Progenitor cell of endocrine pancreas (in vitro differentiated cells): ENCODE data around the gene SIGLEC9. TPM values are rescaled to one million over a fixed set of nuclear protein-coding genes. Genes with fewer than 3 reads are reported as not detected.
A peak's percentile ranks its signal among the peaks of the same experiment; 100 is the strongest.

Experiments
- DNase-seq: peaks from one replicate; pipeline ENCODE4 v3.0.0; 2021; ENCODE audit warnings: low spot score; ENCODE audit not compliant: unreplicated experiment
- H3K27ac Mint-ChIP-seq: 2 replicates; pipeline ENCODE4 v1.8.0; 2021; ENCODE audit warnings: mild to moderate bottlenecking, moderate library complexity, mixed read lengths
- H3K27me3 Mint-ChIP-seq: 2 replicates; pipeline ENCODE4 v1.8.0; 2021; ENCODE audit warnings: mixed read lengths
- H3K36me3 Mint-ChIP-seq: 2 replicates; pipeline ENCODE4 v1.8.0; 2022; ENCODE audit warnings: mixed read lengths; ENCODE audit not compliant: insufficient read depth
- H3K4me1 Mint-ChIP-seq: 2 replicates; pipeline ENCODE4 v1.8.0; 2021; ENCODE audit warnings: low read depth, mixed read lengths
- H3K4me3 Mint-ChIP-seq: 2 replicates; pipeline ENCODE4 v1.8.0; 2021; ENCODE audit warnings: low read depth, mild to moderate bottlenecking, moderate library complexity, mixed read lengths
- H3K9me3 Mint-ChIP-seq: 2 replicates; pipeline ENCODE4 v1.8.0; 2021; ENCODE audit warnings: low read depth, mixed read lengths
- CTCF ChIP-seq: fragments of 200-600 bp; sonication (generic); IDR thresholded peaks from one replicate; pipeline ENCODE4 v1.5.0; 2021; ENCODE audit warnings: antibody characterized with exemption, mild to moderate bottlenecking; ENCODE audit not compliant: unreplicated experiment
- total RNA-seq: library from RNA; stranded (reverse); gene quantifications from 2 replicates; pipeline ENCODE4 v1.2.1, GENCODE V29; 2021

SIGLEC9 gene
- total RNA-seq, 1 donor from 2014 or later: not detected

DNA sequence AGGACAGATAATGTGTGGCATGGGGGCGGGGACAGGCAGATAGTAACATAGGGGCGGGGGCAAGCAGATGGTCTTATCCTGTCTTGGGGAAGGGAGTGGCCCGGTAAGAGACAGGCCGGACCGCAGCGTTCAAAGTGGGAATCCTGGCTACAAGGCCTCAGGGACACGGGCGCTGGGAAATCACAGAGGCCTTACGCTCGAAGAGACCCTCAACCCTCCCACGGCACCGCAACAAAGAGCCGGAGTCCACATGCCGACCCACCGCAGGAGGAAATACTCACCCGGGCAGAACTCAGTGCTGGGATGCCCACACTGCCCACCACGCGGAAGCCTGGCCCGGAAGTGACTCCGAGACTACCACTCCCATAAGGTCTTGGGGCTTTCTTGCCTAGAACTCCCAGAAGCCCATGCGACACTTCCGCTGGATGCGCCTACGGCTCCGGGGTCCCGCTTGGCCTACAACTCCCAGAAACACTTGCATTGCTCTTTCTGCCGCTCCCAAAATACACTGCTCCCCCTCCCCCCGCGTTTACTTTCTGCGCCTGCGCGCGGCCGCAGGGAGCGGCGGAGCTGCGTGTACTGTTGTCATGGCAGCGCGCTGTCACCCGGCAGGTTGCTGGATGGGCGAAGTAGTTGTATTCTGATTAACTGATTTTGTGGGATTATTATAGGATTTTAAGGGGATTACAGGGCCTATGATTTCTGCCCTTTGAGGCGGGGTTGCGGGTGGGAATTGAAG, 16.5 kb upstream of the SIGLEC9 start, which contains the start of gene CTU1:
Gene CTU1 (minus strand): TSS at position 344 of the 739 bp plus-strand sequence. CDS start 3,840 bp downstream, outside the sequence.
- Mint-ChIP-seq H3K4me1 (peaks cover 8% of the 10 kb centered on the region), H3K36me3 (peaks cover 3% of the 10 kb centered on the region), H3K27ac (peak within 1 kb of the TSS; percentile 93), H3K27me3 (no peaks in the 10 kb centered on the region), H3K9me3 (no peaks in the 10 kb centered on the region), H3K4me3 (peak within 1 kb of the TSS; percentile 93)
- DNase-seq: peak; percentile 94
- no peak for TF ChIP-seq CTCF

DNA sequence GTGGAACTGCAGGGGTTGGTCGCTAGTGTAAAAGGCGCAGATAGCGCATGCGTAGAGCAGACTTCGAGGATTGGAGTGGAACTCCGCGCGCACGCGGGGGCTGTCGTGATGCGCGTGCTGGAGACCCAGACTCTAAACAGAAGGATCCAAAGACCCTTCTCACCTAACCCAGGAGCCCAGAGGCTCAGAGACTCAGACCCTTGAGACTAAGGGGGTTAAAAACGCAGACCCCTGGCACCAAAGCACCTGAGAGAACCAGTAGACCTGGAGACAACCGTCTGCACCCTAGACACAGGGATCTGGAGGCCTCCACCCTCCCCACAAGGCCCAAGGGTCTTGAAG, 15.9 kb upstream of the SIGLEC9 start:
- peak overlapping the region; percentile 93 for H3K27ac Mint-ChIP-seq

DNA sequence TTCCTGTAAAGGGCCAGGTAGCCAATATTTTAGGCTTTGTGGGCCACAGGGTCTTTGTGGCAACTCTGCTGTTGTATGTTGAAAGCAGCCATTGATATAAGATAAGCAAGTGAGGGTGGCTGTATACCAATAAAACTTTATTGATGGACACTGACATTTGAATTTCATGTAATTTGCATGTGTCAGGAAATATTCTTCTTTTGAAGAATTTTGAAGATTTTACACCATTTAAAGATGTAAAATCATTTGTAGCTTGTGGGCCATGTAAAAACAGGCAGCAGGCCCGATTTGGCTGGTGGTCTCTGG, 14.1 kb upstream of the SIGLEC9 start:
- Mint-ChIP-seq H3K4me3 (no peak overlapping the region), H3K4me1 (peaks cover 8% of the 10 kb centered on the region), H3K27me3 (peaks cover 5% of the 10 kb centered on the region), H3K9me3 (no peaks in the 10 kb centered on the region), H3K27ac (no peak overlapping the region), H3K36me3 (no peaks in the 10 kb centered on the region)
- TF ChIP-seq CTCF: no peak
- DNase-seq: no peak

More for the DNA sequence above, 15.9 kb upstream of the SIGLEC9 start:
- H3K9me3 Mint-ChIP-seq: no peaks in the 10 kb centered on the region
- peak overlapping the region; percentile 93 for H3K4me3 Mint-ChIP-seq
- H3K4me1 Mint-ChIP-seq: peaks cover 8% of the 10 kb centered on the region
- no peaks in the 10 kb centered on the region for H3K27me3 Mint-ChIP-seq
- no peak for DNase-seq
- H3K36me3 Mint-ChIP-seq: peaks cover 2% of the 10 kb centered on the region
- no peak for TF ChIP-seq CTCF

DNA sequence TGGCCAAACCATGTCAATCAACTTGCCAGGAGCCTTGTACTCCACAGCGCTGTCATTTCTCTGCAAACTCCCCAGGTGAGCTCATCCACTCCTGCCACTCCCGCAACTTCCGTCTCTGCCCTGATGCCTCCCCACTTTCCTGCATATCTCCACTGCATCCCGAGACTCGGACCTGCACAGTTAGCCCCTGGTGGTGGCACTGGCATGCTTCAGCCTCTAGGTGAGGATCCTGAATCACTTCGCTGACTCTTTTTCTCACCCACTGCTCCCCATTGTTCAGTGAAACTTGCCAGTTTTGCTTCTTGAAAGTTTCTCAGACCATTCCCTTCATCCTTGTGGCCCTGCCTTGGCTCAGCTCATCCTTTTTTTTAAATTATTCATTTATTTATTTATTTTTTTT, 13.1 kb upstream of the SIGLEC9 start:
- peaks cover 11% of the 10 kb centered on the region for H3K27me3 Mint-ChIP-seq
- peaks cover 8% of the 10 kb centered on the region for H3K4me1 Mint-ChIP-seq
- no peaks in the 10 kb centered on the region for H3K36me3 Mint-ChIP-seq
- no peak overlapping the region for H3K27ac Mint-ChIP-seq
- no peaks in the 10 kb centered on the region for H3K9me3 Mint-ChIP-seq
- no peak for DNase-seq
- no peak overlapping the region for H3K4me3 Mint-ChIP-seq
- TF ChIP-seq CTCF: peak; percentile 54

- Mint-ChIP-seq H3K4me3 (no peak overlapping the region), H3K36me3 (no peaks in the 10 kb centered on the region), H3K27me3 (peaks cover 20% of the 10 kb centered on the region), H3K4me1 (no peaks in the 10 kb centered on the region), H3K9me3 (no peaks in the 10 kb centered on the region), H3K27ac (no peak overlapping the region)
- no peak for DNase-seq
- no peak for TF ChIP-seq CTCF
Observed at GRCh38 chr19:51114087-51114729, 10.5 kb upstream of the SIGLEC9 start.
